Stimulated activated CD8-positive, alpha-beta memory T cell treated with anti-CD3 and anti-CD28 coated beads, Interleukin-4, amount 100 ng/mL, for 24 hours (primary cell): ENCODE data around the gene KRTAP10-2.
"Not testable (repeated sequence)": the region's sequence is repeated elsewhere in the genome, so short reads cannot be mapped to it uniquely, and the experiment has no call there.

ENCODE experiments used
- DNase-seq: peaks from one replicate; pipeline ENCODE4 v3.0.0-alpha.2; 2020; ENCODE audit warnings: low read depth

Gene KRTAP10-2

DNA sequence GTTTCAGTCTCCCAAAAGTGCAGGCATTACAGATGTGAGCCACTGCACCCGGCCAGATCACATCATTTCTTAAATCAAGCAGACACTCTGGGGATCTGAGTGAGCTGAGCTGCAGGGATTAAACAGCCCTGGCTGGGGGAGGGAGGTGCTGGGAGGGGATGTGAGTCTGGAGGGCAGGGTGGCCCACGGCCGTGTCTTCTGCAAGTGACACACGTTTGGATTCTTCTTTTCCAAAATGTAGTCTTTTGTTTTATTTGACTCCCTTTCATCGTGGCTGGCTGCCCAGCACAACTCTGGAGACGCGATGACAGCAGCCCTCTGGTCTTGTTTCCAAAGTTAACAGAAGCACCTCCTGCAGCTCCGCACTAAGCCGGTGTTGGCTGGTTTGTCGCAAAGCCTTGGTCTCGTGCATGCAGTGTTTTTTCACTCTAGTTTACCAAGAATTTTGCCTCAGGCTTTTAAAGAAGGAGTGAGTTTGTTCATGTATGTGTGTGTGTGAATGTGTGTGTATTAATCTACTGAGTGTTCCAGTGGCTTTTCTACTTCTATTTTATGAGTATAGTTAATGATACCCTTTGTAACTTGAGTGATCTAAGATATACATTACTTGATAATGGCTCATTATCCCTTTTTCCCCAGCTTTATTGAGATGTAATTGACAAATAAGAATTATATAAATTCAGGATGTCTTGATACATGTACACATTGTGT, 31.9 kb upstream of the KRTAP10-2 start:
- DNase-seq: no peak

- DNase-seq: no peak
These were observed 30.8 kb upstream of the KRTAP10-2 start for GRCh38 chr21:44582055-44582454.

DNA sequence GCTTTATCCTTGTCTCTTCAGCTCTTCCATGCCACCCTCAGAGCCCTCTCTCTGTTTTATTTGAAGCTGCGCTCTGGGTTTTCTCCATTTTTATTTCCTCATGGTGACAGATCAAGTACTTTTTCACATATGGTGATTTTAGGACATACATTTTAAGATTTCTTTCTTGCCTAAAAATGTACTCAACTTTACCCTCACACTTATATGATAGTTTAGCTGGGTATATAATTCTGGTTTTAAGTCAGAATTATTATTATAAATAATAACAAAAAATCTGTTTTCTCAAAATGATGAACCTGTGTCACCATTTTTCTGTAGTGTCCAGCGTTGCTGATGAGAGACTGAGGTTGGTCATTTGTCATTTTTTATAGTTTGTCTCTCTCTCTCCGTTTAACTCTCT, 29.9 kb upstream of the KRTAP10-2 start:
- DNase-seq: no peak

- DNase-seq: not testable (repeated sequence)
These were observed 29.0 kb upstream of the KRTAP10-2 start, which contains the start of gene KRTAP10-5 for GRCh38 chr21:44580231-44580821. Gene KRTAP10-5 (minus strand): TSS chr21:44580604. CDS start chr21:44580578, 26 bp downstream.

GRCh38 chr21:44579833-44580144, 28.5 kb upstream of the KRTAP10-2 start:
- DNase-seq: no peak

GRCh38 chr21:44579056-44579832, 27.9 kb upstream of the KRTAP10-2 start:
- DNase-seq: no peak

- no peak for DNase-seq
These were observed 27.2 kb upstream of the KRTAP10-2 start for GRCh38 chr21:44578371-44579055.

DNA sequence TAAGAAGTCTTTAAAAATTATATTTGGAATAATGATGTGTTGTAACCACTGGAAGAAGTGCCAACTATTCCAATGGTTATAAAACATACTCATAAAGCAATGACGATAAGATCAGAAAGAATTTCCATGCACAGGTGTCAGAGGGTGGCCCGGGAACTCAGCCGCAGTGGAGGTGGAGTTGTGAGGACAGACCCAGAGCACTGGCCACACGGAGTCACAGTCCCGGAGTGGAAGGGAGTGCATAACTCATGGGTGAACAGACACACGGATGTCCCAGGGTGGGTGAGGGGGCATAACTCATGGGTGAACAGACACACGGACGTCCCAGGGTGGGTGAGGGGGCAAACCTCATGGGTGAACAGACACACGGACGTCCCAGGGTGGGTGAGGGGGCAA, 24.7 kb upstream of the KRTAP10-2 start:
- DNase-seq: no peak

GRCh38 chr21:44575307-44576024, 24.2 kb upstream of the KRTAP10-2 start:
- DNase-seq: no peak

DNA sequence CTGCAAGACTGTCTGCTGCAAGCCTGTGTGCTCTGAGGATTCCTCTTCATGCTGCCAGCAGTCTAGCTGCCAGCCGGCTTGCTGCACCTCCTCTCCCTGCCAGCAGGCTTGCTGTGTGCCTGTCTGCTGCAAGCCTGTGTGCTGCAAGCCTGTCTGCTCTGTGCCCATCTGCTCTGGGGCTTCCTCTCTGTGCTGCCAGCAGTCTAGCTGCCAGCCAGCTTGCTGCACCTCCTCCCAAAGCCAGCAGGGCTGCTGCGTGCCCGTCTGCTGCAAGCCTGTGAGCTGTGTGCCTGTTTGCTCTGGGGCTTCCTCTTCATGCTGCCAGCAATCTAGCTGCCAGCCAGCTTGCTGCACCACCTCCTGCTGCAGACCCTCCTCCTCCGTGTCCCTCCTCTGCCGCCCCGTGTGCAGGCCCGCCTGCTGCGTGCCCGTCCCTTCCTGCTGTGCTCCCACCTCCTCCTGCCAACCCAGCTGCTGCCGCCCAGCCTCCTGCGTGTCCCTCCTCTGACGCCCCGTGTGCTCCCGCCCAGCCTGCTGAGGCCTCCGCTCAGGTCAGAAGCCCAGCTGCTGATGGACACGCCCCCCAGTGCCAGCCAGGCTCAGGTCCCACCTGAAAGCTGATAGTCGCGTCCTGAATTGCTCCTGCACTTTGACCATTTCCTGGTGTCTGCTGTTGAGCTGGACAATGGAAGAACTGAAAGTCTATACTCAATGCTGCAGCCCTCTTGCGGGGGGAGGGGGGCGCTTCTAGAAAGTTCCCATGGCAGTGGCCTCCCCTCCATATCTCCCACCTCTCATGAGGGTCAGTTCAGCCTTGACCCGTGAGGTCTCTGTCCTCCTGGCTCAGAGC, 23.4 kb upstream of the KRTAP10-2 start:
- DNase-seq: no peak

- DNase-seq: not testable (repeated sequence)
These were observed 22.5 kb upstream of the KRTAP10-2 start, which contains the start of gene KRTAP10-4 for GRCh38 chr21:44573630-44574456. Gene KRTAP10-4 (plus strand): TSS chr21:44573729. CDS start chr21:44573759, 30 bp downstream.

DNA sequence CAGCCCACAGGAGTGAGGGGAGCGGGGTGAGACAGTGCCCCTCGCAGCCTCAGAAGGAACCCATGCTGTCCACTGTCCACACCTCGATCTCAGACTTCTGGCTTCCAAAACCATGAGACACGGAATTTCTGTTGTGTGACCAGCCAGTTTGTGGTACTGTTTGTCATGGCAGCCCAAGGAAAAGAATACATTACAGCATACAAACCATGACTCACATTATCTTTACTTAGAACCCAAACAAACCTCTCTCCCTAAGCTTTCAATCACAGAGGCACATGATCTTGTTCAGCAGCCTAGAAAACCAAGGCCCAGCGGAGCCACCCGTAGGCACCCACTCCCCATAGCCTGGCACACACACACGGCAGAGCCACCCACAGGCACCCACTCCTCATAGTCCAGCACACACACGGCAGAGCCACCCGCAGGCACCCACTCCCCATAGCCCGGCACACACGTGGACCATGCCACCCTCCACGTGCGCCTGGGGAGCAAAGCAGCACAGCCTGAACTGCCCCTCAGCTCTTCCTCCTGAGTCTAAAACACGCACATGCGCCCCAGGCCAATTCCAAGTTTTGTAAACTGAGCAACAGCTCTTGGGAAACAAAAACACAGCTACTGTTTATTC, 21.8 kb upstream of the KRTAP10-2 start:
- DNase-seq: no peak

DNA sequence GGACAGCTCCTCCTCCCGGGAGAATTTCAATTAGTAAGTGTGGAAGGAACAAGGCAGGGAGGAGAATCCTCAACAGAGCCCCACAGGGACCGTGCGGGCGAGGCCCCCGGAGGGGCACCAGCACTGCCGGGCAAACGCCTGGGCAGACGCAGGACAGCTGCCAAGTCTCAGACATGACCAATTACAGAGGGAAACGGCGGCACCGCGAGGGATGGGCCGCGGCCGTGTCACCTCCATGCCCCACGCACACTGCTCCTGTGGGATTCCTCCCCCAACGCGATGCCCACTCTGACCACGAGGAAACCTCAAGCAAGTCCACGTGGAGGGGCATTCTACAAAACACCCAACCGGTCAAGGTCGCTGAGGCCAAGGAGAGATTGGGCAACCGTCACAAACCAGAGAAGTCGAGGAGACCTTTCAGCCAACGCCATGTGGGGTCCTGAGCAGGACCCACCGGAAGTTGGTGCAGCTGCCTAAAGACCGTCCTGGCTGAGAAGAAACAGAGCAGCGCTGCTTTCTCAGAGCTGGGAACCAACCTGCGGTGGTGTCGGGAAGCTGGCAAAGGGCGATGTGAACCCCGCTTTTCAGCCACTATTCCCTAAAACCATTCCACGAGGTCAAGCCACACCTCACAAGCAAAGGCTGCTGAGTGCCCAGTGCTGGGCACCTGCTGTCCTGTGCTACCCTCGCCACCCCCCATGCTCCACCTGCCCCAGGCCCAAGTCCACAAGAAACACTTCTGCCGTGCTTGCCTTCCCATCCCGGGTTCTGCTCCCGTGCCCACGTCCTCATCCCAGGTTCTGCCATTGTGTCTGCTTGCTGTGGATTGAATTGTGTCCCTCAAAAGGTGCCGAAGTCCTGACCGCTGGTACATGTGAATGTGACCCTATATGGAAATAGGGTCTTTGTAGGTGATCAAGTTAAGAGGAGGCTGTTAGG, 20.8 kb upstream of the KRTAP10-2 start:
- DNase-seq: no peak

- DNase-seq: no peak
These were observed 20.0 kb upstream of the KRTAP10-2 start for GRCh38 chr21:44571296-44571695.

- no peak for DNase-seq
These were observed 18.7 kb upstream of the KRTAP10-2 start for GRCh38 chr21:44569861-44570517.

GRCh38 chr21:44568667-44569556, 17.6 kb upstream of the KRTAP10-2 start:
- no peak for DNase-seq

DNA sequence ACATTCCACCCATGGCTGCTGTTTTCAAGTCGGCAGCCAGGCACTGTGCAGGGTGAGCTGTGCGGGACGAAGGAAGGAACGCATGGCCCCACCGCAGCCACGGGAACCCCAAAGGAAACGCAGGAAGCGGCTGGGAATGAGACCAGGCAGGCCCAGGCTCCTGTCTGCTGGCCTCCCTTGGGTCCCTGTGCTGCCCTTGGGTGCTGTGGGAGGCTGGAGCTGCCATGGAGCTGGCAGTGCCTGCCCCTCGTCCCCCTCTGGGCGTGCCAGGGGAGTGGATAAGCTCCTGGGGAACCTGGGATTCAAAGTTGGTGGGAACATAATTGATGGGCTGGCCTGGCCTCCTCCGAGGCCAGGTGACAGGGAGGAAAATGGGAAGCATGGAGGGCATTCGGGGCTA, 17.0 kb upstream of the KRTAP10-2 start:
- no peak for DNase-seq
